Thyroid gland (tissue), 4 donors: ENCODE measurements around the gene FAM83C. TPM values are rescaled to one million over a fixed set of nuclear protein-coding genes. Genes with fewer than 3 reads are reported as not detected.

ENCODE experiments used
- DNase-seq, 2 donors: peaks; one replicate each; pipeline ENCODE4 v3.0.0-alpha.2; 2019
- H3K27ac ChIP-seq, 3 donors: fragments of 200-600 bp; sonication (generic); 1 replicate in 2 of 3; 2 replicates in 1 of 3; pipeline ENCODE4 v1.5.1; 2016 to 2019; ENCODE audit warnings: mild to moderate bottlenecking in 1 of 3, moderate library complexity in 1 of 3
- H3K27me3 ChIP-seq: fragments of 200-600 bp; sonication (generic); one replicate; pipeline ENCODE4 v1.5.1; 2019
- H3K36me3 ChIP-seq, 2 donors: fragments of 200-600 bp; sonication (generic); one replicate each; pipeline ENCODE4 v1.5.1; 2016 to 2019
- H3K4me1 ChIP-seq, 2 donors: fragments of 200-600 bp; sonication (generic); one replicate each; pipeline ENCODE4 v1.5.1; 2017 to 2019
- H3K4me3 ChIP-seq, 3 donors: fragments of 200-600 bp; sonication (generic); replicated peaks in 1 of 3; 1 replicate in 2 of 3; 2 replicates in 1 of 3; pipeline ENCODE4 v1.5.1; 2016; ENCODE audit warnings: mild to moderate bottlenecking in 1 of 3
- H3K9me3 ChIP-seq: fragments of 200-600 bp; sonication (generic); one replicate; pipeline ENCODE4 v1.5.1; 2017
- CTCF ChIP-seq, 6 experiments: fragments of 200-600 bp in 3 of 6; fragments of 450-650 bp in 3 of 6; sonication (generic) in 3 of 6; IDR thresholded peaks; one replicate each; pipeline ENCODE4 v1.5.1; 2016 to 2019; ENCODE audit warnings: antibody characterized with exemption in 6 of 6, mild to moderate bottlenecking in 2 of 6, inconsistent platforms in 1 of 6, moderate library complexity in 1 of 6
- POLR2A ChIP-seq, 2 donors: fragments of 450-650 bp; IDR thresholded peaks; one replicate each; pipeline ENCODE4 v1.6.1; 2017; ENCODE audit warnings: antibody characterized with exemption in 2 of 2, mild to moderate bottlenecking in 2 of 2, moderate library complexity in 1 of 2
- WGBS, 2 donors: methylation state at CpG; one replicate each; pipeline ENCODE4 v1.1.5; 2017; 5-methylcytosine and 5-hydroxymethylcytosine counted together
- intact Hi-C: fragments of 100-400 bp; cut with DNase I; formaldehyde crosslinking; loops from one replicate; pipeline ENCODE4 v1.15.1; 2023
- total RNA-seq, 4 donors: library from RNA; depleted of rRNA; stranded (reverse); fragments of >200 nt; gene quantifications; one replicate each; pipeline ENCODE4 v1.2.3, GENCODE V29; 2016

Gene FAM83C
- total RNA-seq, 4 donors from 2014 or later: not detected

DNA sequence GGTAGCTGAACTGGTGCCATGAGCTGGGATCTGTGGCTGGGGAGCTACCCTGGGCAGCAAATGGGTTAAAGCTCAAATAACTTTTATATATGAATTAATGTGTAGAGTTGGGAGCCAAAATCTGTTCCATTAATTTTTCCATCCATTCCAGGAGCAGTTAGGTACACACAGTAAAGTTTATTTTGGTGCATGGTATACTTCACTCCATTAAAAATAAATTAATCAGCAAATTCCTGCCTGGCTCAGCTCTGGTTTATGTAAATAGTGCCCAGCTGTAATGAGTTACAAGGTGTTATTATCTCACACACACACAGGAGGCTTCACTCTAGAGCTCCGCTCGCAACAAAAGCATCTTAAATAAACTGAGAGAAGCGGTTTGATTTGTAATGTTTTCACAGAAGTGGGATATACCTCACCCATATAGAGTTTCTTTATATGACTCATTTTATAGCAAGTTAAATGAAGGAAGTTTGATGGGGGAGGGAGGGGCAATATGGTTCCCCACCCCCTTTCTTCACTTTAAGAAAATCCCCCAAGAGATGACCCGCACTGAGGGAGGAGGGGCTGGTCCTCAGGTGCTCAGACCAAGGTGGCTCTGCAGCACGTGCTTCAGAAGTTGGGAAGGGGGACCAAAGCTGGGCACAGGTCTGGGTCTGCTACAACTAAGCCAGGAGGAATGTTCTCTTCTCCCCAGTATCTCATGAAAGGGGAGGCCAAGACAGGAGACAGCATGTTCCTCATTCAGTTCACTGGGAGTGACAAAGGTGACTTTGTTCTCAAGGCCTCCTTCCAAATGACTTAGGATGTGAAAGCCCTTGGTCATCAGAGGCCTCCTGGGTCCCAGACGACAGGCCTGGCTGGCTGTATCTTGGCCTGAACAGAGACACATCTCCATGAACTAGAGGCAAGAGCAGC lies 10.5 kb upstream of the FAM83C start:
- TF ChIP-seq CTCF (IDR thresholded peaks at IDR 0.05) (no peak), POLR2A (IDR thresholded peaks at IDR 0.05) (no peak)
- Histone ChIP-seq H3K36me3 (no peaks in the 10 kb centered on the region), H3K27ac (no peak overlapping the region), H3K4me1 (peaks cover 9 to 23% of the 10 kb centered on the region in 2 donors), H3K4me3 (no peak overlapping the region), H3K9me3 (no peaks in the 10 kb centered on the region), H3K27me3 (no peaks in the 10 kb centered on the region)
- 84 to 91% methylated on average over 6 of the region's 6 CpGs for WGBS, 2 donors
- intact Hi-C loops: loop anchor here (2.0 kb wide), 1 partner anchor 136 kb away; the partner anchor contains the start of gene GDF5
- no peak for DNase-seq

GRCh38 chr20:35301426-35301825 lies 9.2 kb upstream of the FAM83C start:
- Histone ChIP-seq H3K4me3 (no peak overlapping the region), H3K27me3 (no peaks in the 10 kb centered on the region), H3K36me3 (no peaks in the 10 kb centered on the region), H3K4me1 (peaks cover 0 to 11% of the 10 kb centered on the region in 2 donors), H3K9me3 (no peaks in the 10 kb centered on the region), H3K27ac (no peak overlapping the region)
- WGBS, 2 donors: 65 to 72% methylated on average over 2 of the region's 2 CpGs
- TF ChIP-seq CTCF (IDR thresholded peaks at IDR 0.05) (no peak), POLR2A (IDR thresholded peaks at IDR 0.05) (no peak)
- intact Hi-C loops: no loop called here
- DNase-seq: no peak

- Histone ChIP-seq H3K27me3 (no peaks in the 10 kb centered on the region), H3K27ac (no peak overlapping the region), H3K36me3 (no peaks in the 10 kb centered on the region), H3K4me3 (no peak overlapping the region), H3K4me1 (peaks cover 0 to 7% of the 10 kb centered on the region in 2 donors), H3K9me3 (no peaks in the 10 kb centered on the region)
- WGBS, 2 donors: 83 to 87% methylated on average over 4 of the region's 4 CpGs
- intact Hi-C loops: no loop called here
- DNase-seq: no peak
- no peak for TF ChIP-seq POLR2A (IDR thresholded peaks at IDR 0.05)
- no peak for TF ChIP-seq CTCF (IDR thresholded peaks at IDR 0.05)
Measured at GRCh38 chr20:35300469-35301262, 8.4 kb upstream of the FAM83C start.

DNA sequence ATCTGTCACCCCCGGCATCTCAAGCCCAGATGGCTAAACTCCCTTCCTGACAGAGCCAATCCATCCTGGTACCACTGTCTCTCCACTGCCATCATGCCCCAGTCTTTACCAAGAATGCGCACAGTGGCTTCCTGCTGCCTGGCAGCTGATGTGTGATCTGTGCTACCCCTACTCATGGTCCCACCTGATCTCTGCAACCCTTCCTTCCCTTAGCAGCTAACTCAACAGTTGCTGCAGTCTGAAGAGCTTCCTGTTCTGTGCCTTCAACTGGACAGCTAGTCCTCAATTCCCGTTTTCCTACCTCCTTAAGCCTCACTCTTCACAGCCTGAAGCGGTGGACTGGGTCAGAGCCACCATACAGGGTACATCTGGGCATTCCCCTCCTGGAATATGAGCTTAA lies 7.6 kb upstream of the FAM83C start:
- intact Hi-C loops: no loop called here
- Histone ChIP-seq H3K36me3 (no peaks in the 10 kb centered on the region), H3K27ac (no peak overlapping the region), H3K27me3 (no peaks in the 10 kb centered on the region), H3K4me3 (no peak overlapping the region), H3K9me3 (no peaks in the 10 kb centered on the region), H3K4me1 (peaks cover 0 to 7% of the 10 kb centered on the region in 2 donors)
- DNase-seq: no peak
- TF ChIP-seq CTCF (IDR thresholded peaks at IDR 0.05) (no peak), POLR2A (IDR thresholded peaks at IDR 0.05) (no peak)
- WGBS, 2 donors: 56 to 66% methylated on average over 4 of the region's 4 CpGs
